Measurements from ENCODE around the gene MAP3K3.

Gene MAP3K3

DNA sequence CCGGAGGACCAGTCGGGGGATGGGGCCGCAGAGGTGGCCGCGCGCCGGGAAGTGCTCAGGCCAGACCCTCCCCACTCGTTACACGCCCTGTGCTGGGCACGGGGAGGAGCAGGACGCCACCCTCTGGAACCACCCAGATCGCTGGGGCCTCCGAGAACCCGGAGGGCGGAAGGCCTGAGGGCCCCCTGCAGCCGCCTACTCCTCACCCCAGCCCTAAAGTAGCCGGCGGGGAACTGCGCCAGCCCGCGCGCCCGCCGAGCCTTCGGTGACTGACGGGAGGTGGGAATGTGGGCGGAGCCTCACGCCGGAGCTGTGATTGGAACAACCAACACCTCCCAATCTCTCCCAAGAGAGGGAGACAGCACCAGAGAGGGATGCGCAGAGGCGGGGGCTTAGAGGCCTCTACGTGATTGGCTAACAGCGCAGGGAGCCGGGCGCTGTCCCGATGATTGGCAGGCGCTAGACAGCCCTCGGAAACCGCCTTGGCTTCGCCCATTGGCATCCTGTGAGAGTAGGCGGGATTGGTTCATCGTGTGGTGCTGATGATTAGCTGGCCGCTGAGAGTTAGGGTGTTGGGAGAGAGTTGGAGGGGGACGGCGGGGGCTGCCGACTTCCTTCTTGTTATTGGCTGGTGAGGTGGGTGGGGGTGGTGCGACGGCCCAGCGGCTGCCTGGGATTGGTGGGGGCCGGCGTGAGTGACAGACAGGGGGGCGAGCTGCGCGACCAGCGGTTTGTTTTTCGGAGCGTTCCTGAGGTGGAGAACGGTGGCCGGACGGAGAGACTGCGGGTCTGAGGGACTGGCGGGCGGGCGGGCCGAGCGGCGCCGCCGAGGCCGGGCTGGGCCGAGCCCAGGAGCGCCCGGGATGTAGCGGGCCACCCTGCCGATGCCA lies at the start of gene MAP3K3:
Gene MAP3K3, plus strand, starts transcription at position 734 of the 890 bp plus-strand sequence. CDS start 343 bp downstream, outside the sequence.
- TF ChIP-seq, protein P1, sequence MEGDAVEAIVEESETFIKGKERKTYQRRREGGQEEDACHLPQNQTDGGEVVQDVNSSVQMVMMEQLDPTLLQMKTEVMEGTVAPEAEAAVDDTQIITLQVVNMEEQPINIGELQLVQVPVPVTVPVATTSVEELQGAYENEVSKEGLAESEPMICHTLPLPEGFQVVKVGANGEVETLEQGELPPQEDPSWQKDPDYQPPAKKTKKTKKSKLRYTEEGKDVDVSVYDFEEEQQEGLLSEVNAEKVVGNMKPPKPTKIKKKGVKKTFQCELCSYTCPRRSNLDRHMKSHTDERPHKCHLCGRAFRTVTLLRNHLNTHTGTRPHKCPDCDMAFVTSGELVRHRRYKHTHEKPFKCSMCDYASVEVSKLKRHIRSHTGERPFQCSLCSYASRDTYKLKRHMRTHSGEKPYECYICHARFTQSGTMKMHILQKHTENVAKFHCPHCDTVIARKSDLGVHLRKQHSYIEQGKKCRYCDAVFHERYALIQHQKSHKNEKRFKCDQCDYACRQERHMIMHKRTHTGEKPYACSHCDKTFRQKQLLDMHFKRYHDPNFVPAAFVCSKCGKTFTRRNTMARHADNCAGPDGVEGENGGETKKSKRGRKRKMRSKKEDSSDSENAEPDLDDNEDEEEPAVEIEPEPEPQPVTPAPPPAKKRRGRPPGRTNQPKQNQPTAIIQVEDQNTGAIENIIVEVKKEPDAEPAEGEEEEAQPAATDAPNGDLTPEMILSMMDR (IDR thresholded peaks at IDR 0.05), result no peak

DNA sequence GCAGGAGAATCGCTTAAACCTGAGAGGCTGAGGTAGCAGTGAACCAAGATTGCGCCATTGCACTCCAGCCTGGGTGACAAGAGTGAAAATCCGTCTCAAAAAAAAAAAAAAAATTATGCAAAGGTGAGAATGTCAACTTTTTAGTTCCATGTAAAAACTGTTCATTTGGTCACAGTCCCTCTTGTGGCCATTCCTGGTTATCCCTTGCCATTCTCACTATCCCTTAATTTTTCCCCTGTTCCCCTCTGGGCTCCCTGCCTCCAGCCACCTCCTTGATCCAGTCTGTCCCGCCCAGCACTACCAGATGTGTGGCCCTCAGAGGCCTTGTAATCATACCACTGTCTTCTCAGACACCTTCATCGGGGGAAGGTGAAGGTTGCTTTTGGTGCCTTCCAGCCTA lies 48.6 kb upstream of the MAP3K3 start:
- TF ChIP-seq, protein P1 (IDR thresholded peaks at IDR 0.05), result peak; percentile 52

DNA sequence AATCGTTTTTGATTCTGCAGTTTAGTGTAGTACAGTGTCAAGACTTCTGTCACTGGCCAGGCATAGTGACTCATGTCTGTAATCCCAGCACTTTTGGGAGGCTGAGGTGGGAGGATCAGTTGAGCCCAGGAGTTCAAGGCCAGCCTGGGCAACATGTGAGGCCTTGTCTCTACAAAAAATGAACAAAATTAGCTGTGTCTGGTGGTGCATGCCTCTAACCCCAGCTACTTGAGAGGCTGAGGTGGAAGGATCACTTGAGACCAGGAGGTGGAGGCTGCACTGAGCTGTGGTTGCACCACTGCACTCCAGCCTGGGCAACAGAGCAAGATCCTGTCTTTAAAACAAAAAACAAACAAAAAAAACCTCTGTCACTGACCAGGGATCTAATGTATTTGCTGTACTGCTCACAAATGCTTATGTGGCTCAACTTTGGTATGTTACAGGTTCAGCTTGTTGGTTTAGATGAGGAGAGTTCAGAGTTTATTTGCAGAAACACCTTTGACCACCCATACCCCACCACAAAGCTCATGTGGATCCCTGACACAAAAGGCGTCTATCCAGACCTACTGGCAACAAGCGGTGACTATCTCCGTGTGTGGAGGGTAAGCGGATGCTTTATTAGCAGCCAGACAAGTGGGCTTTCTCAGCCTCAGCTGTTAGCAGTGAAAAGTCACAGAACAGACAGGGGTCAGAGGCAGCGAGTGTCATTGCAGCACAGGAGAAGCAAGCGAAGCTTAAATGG lies 44.0 kb upstream of the MAP3K3 start:
- TF ChIP-seq, protein P1 (IDR thresholded peaks at IDR 0.05), result no peak

DNA sequence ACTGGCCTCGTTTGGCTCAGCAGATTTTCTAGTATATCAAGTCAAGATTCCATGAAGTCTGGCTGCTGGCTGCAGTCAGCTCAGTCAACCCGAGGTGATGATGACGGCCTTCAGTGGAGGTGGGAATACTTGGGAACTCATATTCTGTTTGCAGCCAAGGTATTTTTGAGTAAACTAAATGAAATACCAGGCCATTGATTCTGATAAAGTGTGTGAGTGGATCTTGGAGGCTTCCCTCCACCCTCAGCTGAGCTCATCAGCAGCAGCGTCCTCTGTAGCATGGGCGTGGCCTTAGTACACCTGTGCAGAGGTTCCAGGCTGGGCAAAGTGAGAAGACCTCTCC lies 43.5 kb upstream of the MAP3K3 start:
- TF ChIP-seq, protein P1 (IDR thresholded peaks at IDR 0.05), result no peak

DNA sequence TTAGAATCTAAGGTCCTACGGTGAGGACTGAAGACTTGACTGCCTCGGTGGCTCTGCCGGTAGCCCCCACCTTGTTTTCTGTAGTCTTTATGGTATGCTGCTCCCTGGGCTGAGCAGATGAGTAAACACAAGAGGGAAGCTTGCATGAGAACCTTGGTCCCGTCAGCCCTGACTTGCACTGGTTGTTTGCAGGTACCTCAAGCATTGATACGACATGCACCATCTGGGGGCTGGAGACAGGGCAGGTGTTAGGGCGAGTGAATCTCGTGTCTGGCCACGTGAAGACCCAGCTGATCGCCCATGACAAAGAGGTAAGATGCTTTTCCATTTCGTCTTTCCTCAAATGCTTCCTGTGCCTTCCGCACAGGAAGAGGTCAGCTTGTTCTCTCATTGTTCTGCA lies 42.6 kb upstream of the MAP3K3 start:
- TF ChIP-seq, protein P1 (IDR thresholded peaks at IDR 0.05), result no peak

GRCh38 chr17:63587770-63588169 lies 34.4 kb upstream of the MAP3K3 start:
- TF ChIP-seq, protein P1 (IDR thresholded peaks at IDR 0.05), result no peak

DNA sequence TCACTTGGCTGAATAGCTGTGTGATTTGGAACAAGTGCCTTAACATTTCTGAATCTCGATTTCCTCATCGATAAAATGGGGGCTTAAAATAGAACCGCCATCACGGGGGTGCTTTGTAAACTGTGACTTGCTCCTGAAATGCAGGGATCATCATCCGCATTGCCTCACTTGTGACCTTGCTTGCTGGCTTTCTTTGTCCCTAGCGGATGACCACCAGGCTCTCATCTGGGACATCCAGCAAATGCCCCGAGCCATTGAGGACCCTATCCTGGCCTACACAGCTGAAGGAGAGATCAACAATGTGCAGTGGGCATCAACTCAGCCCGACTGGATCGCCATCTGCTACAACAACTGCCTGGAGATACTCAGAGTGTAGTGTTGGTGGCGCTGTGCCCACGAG lies 33.4 kb upstream of the MAP3K3 start:
- TF ChIP-seq, protein P1 (IDR thresholded peaks at IDR 0.05), result no peak
